Transverse colon (tissue), 3 donors: Measurements from ENCODE around the gene CNPY2.

Source experiments
- CTCF ChIP-seq, 5 experiments: fragments of 200-600 bp in 3 of 5; fragments of 450-650 bp in 2 of 5; sonication (generic) in 3 of 5; IDR thresholded peaks; 1 replicate in 2 of 5; 2 replicates in 3 of 5; pipeline ENCODE4 v1.5.1; 2016 to 2017; ENCODE audit warnings: antibody characterized with exemption in 5 of 5, inconsistent platforms in 3 of 5, mild to moderate bottlenecking in 2 of 5, moderate library complexity in 1 of 5
- EP300 ChIP-seq: sonication (generic); formaldehyde crosslinking; IDR thresholded peaks from one replicate; pipeline ENCODE4 v1.6.1; 2017; ENCODE audit warnings: antibody characterized with exemption, low read depth
- POLR2A ChIP-seq: fragments of 450-650 bp; IDR thresholded peaks from one replicate; pipeline ENCODE4 v1.6.1; 2016; ENCODE audit warnings: antibody characterized with exemption, mild to moderate bottlenecking, moderate library complexity

DNA sequence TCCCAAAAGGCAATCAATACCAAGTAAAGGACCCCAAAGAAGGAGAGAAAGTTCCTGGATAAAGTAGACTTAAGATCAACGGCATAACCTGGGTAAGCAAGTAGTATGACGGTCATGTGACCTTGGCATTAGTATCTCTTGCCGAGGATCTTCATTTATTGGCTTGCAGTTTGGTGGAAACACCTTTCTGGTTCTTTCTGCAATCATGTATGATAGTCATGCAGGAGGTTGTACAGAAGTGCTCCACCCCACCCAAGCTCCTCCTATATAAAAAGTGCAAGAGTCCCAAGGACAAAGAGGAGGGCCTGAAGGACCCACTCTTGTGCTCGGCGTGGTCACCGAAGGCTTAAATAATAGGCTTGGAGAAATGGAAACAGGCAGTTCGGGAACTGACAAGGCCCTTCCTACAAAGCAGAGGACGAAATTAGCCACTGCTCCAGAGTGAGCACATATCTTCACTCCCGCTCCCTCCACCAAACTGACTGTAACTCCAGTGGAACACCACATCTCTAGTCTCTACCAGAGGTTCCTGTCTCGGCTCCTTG is 16.4 kb downstream of the CNPY2 start:
- no peak for TF ChIP-seq CTCF (IDR thresholded peaks at IDR 0.05)
- TF ChIP-seq POLR2A = no peak
- no peak for TF ChIP-seq EP300
